ENCODE results near the gene EXOG.

The EXOG gene

GRCh38 chr3:38460377-38461270, 35.5 kb upstream of the EXOG start:
- H3K27me3 Mint-ChIP-seq (ENCODE audit: low read depth), result peaks cover 3% of the 10 kb centered on the region
- peaks cover 8% of the 10 kb centered on the region for H3K4me1 Mint-ChIP-seq (ENCODE audit: low read depth)
- H3K36me3 Mint-ChIP-seq (ENCODE audit: low read depth), result peaks cover 2% of the 10 kb centered on the region
- H3K27ac Mint-ChIP-seq, result no peak overlapping the region
- peaks cover 4% of the 10 kb centered on the region for H3K9me3 Mint-ChIP-seq
- H3K4me3 Mint-ChIP-seq, result no peak overlapping the region
- DNase-seq (ENCODE audit: low spot score), result no peak

GRCh38 chr3:38465588-38466154, 30.5 kb upstream of the EXOG start:
- Mint-ChIP-seq H3K27ac (no peak overlapping the region), H3K27me3 (ENCODE audit: low read depth) (no peaks in the 10 kb centered on the region), H3K4me1 (ENCODE audit: low read depth) (no peaks in the 10 kb centered on the region), H3K4me3 (no peak overlapping the region), H3K36me3 (ENCODE audit: low read depth) (peaks cover 7% of the 10 kb centered on the region), H3K9me3 (peaks cover 35% of the 10 kb centered on the region)
- no peak for DNase-seq (ENCODE audit: low spot score)

DNA sequence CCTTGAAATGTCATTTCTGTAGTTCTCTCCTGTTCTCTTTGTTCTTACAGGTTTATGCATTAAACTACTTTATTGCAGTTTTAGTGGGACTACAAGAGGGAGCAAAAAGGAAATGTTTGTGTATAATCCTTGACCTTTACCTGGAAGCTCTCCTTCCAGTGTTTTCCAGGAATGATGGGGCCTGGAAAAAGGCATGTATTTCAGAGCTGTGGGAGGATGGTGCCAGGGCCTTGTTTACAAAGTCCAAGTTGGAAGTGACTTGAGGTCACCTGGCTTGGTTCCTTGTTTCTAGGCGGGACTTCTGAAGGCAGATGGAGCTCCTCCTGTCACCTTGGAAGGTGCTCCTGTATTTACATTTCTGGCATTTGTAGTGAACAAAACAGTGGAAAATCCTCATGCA, 27.4 kb upstream of the EXOG start:
- Mint-ChIP-seq H3K27me3 (ENCODE audit: low read depth) (no peaks in the 10 kb centered on the region), H3K27ac (no peak overlapping the region), H3K4me1 (ENCODE audit: low read depth) (no peaks in the 10 kb centered on the region), H3K9me3 (peaks cover 38% of the 10 kb centered on the region), H3K36me3 (ENCODE audit: low read depth) (peaks cover 7% of the 10 kb centered on the region), H3K4me3 (no peak overlapping the region)
- no peak for DNase-seq (ENCODE audit: low spot score)

GRCh38 chr3:38469852-38470251, 26.3 kb upstream of the EXOG start:
- Mint-ChIP-seq H3K4me3 (no peak overlapping the region), H3K4me1 (ENCODE audit: low read depth) (no peaks in the 10 kb centered on the region), H3K9me3 (peaks cover 38% of the 10 kb centered on the region), H3K27me3 (ENCODE audit: low read depth) (no peaks in the 10 kb centered on the region), H3K27ac (no peak overlapping the region), H3K36me3 (ENCODE audit: low read depth) (peaks cover 7% of the 10 kb centered on the region)
- DNase-seq (ENCODE audit: low spot score), result no peak

GRCh38 chr3:38471260-38471857, 24.8 kb upstream of the EXOG start:
- Mint-ChIP-seq H3K27ac (no peak overlapping the region), H3K27me3 (ENCODE audit: low read depth) (no peaks in the 10 kb centered on the region), H3K4me1 (ENCODE audit: low read depth) (no peaks in the 10 kb centered on the region), H3K9me3 (peaks cover 29% of the 10 kb centered on the region), H3K4me3 (no peak overlapping the region), H3K36me3 (ENCODE audit: low read depth) (peaks cover 6% of the 10 kb centered on the region)
- no peak for DNase-seq (ENCODE audit: low spot score)

DNA sequence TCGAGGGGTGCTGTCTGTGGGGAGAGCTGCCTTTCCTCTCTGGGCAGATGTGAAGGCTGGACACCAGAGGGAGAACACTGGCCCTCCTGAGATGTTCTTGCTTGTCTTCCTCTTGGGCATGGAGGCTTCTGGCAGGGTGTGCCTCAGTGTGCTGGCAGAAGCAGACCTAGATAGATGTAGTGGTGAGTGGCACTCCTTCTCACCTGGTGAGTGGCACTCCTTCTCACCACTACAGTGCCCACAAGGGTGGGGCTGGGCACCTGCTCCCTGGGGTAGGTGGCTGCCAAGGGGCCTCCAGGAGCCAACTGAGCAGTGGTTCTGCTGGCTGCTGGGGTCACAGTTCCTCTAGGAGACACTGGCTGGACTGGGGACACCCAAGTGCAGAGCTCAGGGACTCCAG, 23.8 kb upstream of the EXOG start:
- H3K9me3 Mint-ChIP-seq, result peaks cover 29% of the 10 kb centered on the region
- H3K27ac Mint-ChIP-seq, result no peak overlapping the region
- no peaks in the 10 kb centered on the region for H3K4me1 Mint-ChIP-seq (ENCODE audit: low read depth)
- peaks cover 6% of the 10 kb centered on the region for H3K36me3 Mint-ChIP-seq (ENCODE audit: low read depth)
- DNase-seq (ENCODE audit: low spot score), result no peak
- no peak overlapping the region for H3K4me3 Mint-ChIP-seq
- no peaks in the 10 kb centered on the region for H3K27me3 Mint-ChIP-seq (ENCODE audit: low read depth)

- Mint-ChIP-seq H3K36me3 (ENCODE audit: low read depth) (peaks cover 6% of the 10 kb centered on the region), H3K9me3 (peaks cover 27% of the 10 kb centered on the region), H3K4me1 (ENCODE audit: low read depth) (no peaks in the 10 kb centered on the region), H3K27me3 (ENCODE audit: low read depth) (no peaks in the 10 kb centered on the region), H3K4me3 (no peak overlapping the region), H3K27ac (no peak overlapping the region)
- no peak for DNase-seq (ENCODE audit: low spot score)
Observed at GRCh38 chr3:38473229-38473628, 22.9 kb upstream of the EXOG start.

DNA sequence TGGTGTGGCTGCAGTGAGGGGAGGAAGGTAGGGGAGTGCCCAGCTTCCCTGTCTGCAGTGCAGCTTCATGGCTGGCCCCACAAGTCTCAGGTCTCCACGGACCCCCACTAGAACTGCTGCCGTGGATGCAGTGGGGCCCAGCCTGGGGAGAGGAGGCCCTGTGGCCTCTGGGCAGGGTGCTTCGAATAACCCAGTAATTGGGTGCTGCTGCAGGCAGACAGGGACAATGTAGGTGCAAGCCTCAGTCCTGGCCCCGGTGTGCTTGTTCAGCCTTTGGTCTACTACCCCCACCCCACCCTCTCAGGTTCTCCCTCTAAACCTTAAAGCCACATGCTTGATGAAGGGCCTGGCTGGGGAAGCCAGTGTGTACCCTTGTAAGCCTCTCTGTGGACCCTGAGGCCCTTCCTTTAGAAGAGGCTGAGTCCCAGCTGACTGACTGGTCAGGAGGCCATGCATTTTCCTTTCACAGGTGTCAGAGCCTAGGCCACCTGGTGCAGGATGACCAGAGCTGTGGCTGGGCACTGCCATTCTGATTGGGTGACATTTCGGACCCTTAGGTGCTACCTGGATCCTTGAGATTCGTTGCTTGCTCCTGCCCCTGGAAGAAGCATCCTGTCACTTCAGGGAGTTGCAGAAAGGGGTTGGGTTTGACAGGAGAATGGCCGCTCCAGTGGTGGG, 21.1 kb upstream of the EXOG start:
- no peaks in the 10 kb centered on the region for H3K27me3 Mint-ChIP-seq (ENCODE audit: low read depth)
- no peaks in the 10 kb centered on the region for H3K4me1 Mint-ChIP-seq (ENCODE audit: low read depth)
- H3K27ac Mint-ChIP-seq, result no peak overlapping the region
- H3K36me3 Mint-ChIP-seq (ENCODE audit: low read depth), result peaks cover 5% of the 10 kb centered on the region
- H3K4me3 Mint-ChIP-seq, result no peak overlapping the region
- no peak for DNase-seq (ENCODE audit: low spot score)
- peaks cover 9% of the 10 kb centered on the region for H3K9me3 Mint-ChIP-seq

DNA sequence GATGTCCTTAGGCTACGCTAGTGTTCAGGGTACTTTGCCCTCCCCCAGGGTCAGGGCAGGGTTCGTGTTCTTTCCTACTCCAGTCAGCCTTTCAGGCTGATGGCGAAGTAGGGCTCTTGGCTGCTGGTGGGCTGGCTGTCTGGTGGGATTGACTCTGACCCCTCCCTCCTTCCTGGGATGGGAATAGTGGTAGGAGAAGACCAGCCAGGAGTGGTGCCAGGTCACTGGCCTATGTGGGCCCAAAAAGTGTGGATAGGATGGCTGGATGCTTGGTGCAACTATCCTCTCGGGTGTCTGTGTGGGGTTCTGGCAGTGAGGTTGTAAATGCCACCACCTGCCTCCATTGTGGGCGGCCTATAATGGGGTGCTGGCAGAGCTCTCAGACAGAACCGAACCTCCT, 20.4 kb upstream of the EXOG start:
- H3K27me3 Mint-ChIP-seq (ENCODE audit: low read depth), result no peaks in the 10 kb centered on the region
- no peaks in the 10 kb centered on the region for H3K4me1 Mint-ChIP-seq (ENCODE audit: low read depth)
- peaks cover 5% of the 10 kb centered on the region for H3K36me3 Mint-ChIP-seq (ENCODE audit: low read depth)
- no peak overlapping the region for H3K4me3 Mint-ChIP-seq
- peaks cover 2% of the 10 kb centered on the region for H3K9me3 Mint-ChIP-seq
- H3K27ac Mint-ChIP-seq, result no peak overlapping the region
- no peak for DNase-seq (ENCODE audit: low spot score)

GRCh38 chr3:38476157-38476756, 19.9 kb upstream of the EXOG start:
- H3K4me3 Mint-ChIP-seq, result no peak overlapping the region
- H3K36me3 Mint-ChIP-seq (ENCODE audit: low read depth), result peaks cover 5% of the 10 kb centered on the region
- H3K27ac Mint-ChIP-seq, result no peak overlapping the region
- H3K9me3 Mint-ChIP-seq, result no peaks in the 10 kb centered on the region
- H3K4me1 Mint-ChIP-seq (ENCODE audit: low read depth), result no peaks in the 10 kb centered on the region
- no peaks in the 10 kb centered on the region for H3K27me3 Mint-ChIP-seq (ENCODE audit: low read depth)
- no peak for DNase-seq (ENCODE audit: low spot score)

DNA sequence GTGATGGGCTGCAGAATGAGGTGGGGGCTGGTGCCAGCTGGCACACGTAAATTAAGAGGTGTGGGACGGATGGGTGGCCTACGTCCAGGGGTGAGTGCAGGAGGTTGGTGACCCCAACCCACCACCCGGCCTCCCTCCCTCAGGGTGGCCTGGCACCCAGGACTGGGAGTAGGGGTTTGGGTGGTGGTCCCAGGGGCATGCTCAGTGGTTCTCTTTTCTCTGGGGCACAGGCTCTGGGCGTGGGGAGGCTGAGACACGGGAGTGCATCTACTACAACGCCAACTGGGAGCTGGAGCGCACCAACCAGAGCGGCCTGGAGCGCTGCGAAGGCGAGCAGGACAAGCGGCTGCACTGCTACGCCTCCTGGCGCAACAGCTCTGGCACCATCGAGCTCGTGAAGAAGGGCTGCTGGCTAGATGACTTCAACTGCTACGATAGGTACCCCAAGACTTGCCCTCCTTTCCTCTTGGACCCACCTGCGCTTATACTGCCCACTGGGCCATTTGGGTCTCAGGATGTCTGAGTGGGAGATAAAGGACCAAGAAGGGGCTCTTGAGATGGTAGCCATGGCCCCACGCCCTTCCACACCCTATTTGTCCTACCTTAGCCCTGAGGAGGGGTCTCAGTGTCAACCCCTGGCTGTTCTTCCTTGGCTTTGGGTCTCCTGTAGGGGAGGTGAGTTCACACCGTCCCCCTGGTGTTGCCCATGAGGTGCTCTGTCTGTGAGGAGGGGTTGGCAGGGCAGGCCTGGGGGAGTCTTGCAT, 18.9 kb upstream of the EXOG start:
- Mint-ChIP-seq H3K36me3 (ENCODE audit: low read depth) (peaks cover 5% of the 10 kb centered on the region), H3K4me3 (no peak overlapping the region), H3K9me3 (no peaks in the 10 kb centered on the region)

DNA sequence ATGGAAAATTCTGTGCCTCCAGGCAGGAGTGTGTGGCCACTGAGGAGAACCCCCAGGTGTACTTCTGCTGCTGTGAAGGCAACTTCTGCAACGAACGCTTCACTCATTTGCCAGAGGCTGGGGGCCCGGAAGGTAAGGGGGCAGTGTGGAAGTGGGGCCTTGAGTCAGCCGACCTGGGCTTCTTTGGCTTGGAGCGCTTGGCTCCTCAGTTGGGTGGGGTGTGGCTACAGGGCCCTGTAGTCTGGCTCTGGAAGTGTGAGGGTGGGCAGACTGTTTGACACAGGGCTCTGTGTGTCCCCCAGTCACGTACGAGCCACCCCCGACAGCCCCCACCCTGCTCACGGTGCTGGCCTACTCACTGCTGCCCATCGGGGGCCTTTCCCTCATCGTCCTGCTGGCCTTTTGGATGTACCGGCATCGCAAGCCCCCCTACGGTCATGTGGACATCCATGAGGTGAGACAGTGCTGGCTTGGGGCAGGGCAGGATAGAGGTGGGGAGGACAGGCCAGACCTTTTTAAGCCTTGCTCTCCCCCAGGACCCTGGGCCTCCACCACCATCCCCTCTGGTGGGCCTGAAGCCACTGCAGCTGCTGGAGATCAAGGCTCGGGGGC, 18.2 kb upstream of the EXOG start:
- Mint-ChIP-seq H3K27me3 (ENCODE audit: low read depth) (no peaks in the 10 kb centered on the region), H3K9me3 (no peaks in the 10 kb centered on the region), H3K4me1 (ENCODE audit: low read depth) (no peaks in the 10 kb centered on the region), H3K36me3 (ENCODE audit: low read depth) (peaks cover 7% of the 10 kb centered on the region), H3K27ac (no peak overlapping the region), H3K4me3 (no peak overlapping the region)
- DNase-seq (ENCODE audit: low spot score), result no peak

More for the DNA sequence above, 18.9 kb upstream of the EXOG start:
- Mint-ChIP-seq H3K4me1 (ENCODE audit: low read depth) (no peaks in the 10 kb centered on the region), H3K27me3 (ENCODE audit: low read depth) (no peaks in the 10 kb centered on the region), H3K27ac (no peak overlapping the region)
- no peak for DNase-seq (ENCODE audit: low spot score)

DNA sequence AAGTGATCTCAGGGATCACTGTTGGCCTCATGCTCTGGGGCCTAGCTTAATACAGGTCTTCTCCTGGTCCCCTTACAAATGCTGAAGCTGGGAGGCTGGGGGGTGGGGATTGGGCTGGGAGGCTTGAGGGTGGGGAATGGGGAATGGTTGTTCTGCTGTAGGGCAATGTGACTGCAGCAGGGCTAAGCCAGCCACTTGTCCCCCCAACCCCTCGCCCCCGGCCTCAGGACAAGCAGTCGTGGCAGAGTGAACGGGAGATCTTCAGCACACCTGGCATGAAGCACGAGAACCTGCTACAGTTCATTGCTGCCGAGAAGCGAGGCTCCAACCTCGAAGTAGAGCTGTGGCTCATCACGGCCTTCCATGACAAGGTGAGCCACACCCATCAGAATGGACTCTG, 17.2 kb upstream of the EXOG start:
- Mint-ChIP-seq H3K27ac (no peak overlapping the region), H3K9me3 (no peaks in the 10 kb centered on the region), H3K4me1 (ENCODE audit: low read depth) (no peaks in the 10 kb centered on the region), H3K4me3 (no peak overlapping the region), H3K27me3 (ENCODE audit: low read depth) (no peaks in the 10 kb centered on the region), H3K36me3 (ENCODE audit: low read depth) (peaks cover 11% of the 10 kb centered on the region)
- no peak for DNase-seq (ENCODE audit: low spot score)
